ENCODE measurements around the gene ZYG11B.
"Not testable (repeated sequence)": the region's sequence is repeated elsewhere in the genome, so short reads cannot be mapped to it uniquely, and the experiment has no call there.

ZYG11B gene

GRCh38 chr1:52692697-52693096 lies 33.6 kb upstream of the ZYG11B start:
- no peaks in the 10 kb centered on the region for H3K27me3 ChIP-seq (replicated peaks; ENCODE audit: control insufficient read depth, insufficient read depth, low read length)
- no peak for TF ChIP-seq CTCF (IDR thresholded peaks at IDR 0.05; ENCODE audit: insufficient read depth, low read length, poor library complexity, severe bottlenecking)
- peaks cover 13% of the 10 kb centered on the region for H3K36me3 ChIP-seq (ENCODE audit: control insufficient read depth, insufficient read depth, low read length)
- no peak overlapping the region for H3K4me3 ChIP-seq (replicated peaks; ENCODE audit: low read depth, low read length)
- no peak for DNase-seq (ENCODE audit: extremely low read depth, insufficient read length)

DNA sequence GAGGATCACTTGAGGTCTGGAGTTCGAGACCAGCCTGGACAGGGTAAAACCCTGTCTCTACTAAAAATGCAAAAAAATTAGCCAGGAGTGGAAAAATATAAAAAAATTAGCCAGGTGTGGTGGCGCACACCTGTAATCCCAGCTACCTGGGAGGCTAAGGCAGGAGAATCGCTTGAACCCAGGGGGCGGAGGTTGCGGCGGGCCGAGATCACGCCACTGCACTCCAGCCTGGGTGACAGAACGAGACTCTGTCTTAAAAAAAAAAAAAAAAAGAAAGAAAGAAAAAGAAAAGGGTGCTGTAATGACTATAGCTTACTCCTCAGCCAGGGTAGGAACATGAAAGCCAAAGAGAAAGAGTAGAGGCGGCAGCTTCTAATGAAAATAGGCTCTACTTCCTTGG lies 32.9 kb upstream of the ZYG11B start:
- H3K4me3 ChIP-seq (replicated peaks; ENCODE audit: low read depth, low read length), result not testable (repeated sequence)

GRCh38 chr1:52693843-52694242 lies 32.4 kb upstream of the ZYG11B start:
- H3K27me3 ChIP-seq (replicated peaks; ENCODE audit: control insufficient read depth, insufficient read depth, low read length), result no peaks in the 10 kb centered on the region
- TF ChIP-seq CTCF (IDR thresholded peaks at IDR 0.05; ENCODE audit: insufficient read depth, low read length, poor library complexity, severe bottlenecking), result no peak
- DNase-seq (ENCODE audit: extremely low read depth, insufficient read length), result no peak

More for the DNA sequence above, 32.9 kb upstream of the ZYG11B start:
- not testable (repeated sequence) for H3K27me3 ChIP-seq (replicated peaks; ENCODE audit: control insufficient read depth, insufficient read depth, low read length); DNase-seq (ENCODE audit: extremely low read depth, insufficient read length)
- H3K36me3 ChIP-seq (ENCODE audit: control insufficient read depth, insufficient read depth, low read length), result peaks cover 11% of the 10 kb centered on the region

DNA sequence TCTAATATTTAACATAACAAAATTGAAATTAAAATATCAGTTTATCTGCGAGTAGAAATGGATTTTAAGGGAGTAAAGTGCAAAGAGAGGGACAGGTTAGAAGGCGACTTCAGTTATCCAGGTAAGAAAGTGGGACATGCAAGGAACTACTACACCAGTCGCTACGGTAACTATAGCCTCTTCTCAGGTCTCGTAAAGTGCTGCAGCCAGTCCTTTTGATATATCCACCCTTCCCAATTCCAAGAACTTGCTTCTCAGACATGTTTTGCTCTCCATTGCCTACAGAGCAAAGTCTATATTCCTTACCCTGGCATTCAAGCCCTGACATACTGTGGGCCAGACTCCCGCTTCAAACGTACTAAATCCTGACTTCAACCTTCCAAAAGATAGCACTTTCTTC lies 30.6 kb upstream of the ZYG11B start:
- Histone ChIP-seq H3K27me3 (replicated peaks; ENCODE audit: control insufficient read depth, insufficient read depth, low read length) (no peaks in the 10 kb centered on the region), H3K36me3 (ENCODE audit: control insufficient read depth, insufficient read depth, low read length) (peaks cover 9% of the 10 kb centered on the region), H3K4me3 (replicated peaks; ENCODE audit: low read depth, low read length) (no peak overlapping the region)
- TF ChIP-seq CTCF (IDR thresholded peaks at IDR 0.05; ENCODE audit: insufficient read depth, low read length, poor library complexity, severe bottlenecking), result no peak
- no peak for DNase-seq (ENCODE audit: extremely low read depth, insufficient read length)

More at GRCh38 chr1:52693843-52694242, 32.4 kb upstream of the ZYG11B start:
- peaks cover 11% of the 10 kb centered on the region for H3K36me3 ChIP-seq (ENCODE audit: control insufficient read depth, insufficient read depth, low read length)
- no peak overlapping the region for H3K4me3 ChIP-seq (replicated peaks; ENCODE audit: low read depth, low read length)

- DNase-seq (ENCODE audit: extremely low read depth, insufficient read length), result peak; percentile 87
- H3K4me3 ChIP-seq (replicated peaks; ENCODE audit: low read depth, low read length), result peak within 1 kb of the TSS; percentile 92
- peaks cover 3% of the 10 kb centered on the region for H3K36me3 ChIP-seq (ENCODE audit: control insufficient read depth, insufficient read depth, low read length)
- no peak for TF ChIP-seq CTCF (IDR thresholded peaks at IDR 0.05; ENCODE audit: insufficient read depth, low read length, poor library complexity, severe bottlenecking)
- H3K27me3 ChIP-seq (replicated peaks; ENCODE audit: control insufficient read depth, insufficient read depth, low read length), result no peaks in the 10 kb centered on the region
Measured at GRCh38 chr1:52697795-52698674, 28.2 kb upstream of the ZYG11B start, which contains the start of gene COA7. Gene COA7 (minus strand): TSS chr1:52698347. CDS start chr1:52698326, 21 bp downstream.

DNA sequence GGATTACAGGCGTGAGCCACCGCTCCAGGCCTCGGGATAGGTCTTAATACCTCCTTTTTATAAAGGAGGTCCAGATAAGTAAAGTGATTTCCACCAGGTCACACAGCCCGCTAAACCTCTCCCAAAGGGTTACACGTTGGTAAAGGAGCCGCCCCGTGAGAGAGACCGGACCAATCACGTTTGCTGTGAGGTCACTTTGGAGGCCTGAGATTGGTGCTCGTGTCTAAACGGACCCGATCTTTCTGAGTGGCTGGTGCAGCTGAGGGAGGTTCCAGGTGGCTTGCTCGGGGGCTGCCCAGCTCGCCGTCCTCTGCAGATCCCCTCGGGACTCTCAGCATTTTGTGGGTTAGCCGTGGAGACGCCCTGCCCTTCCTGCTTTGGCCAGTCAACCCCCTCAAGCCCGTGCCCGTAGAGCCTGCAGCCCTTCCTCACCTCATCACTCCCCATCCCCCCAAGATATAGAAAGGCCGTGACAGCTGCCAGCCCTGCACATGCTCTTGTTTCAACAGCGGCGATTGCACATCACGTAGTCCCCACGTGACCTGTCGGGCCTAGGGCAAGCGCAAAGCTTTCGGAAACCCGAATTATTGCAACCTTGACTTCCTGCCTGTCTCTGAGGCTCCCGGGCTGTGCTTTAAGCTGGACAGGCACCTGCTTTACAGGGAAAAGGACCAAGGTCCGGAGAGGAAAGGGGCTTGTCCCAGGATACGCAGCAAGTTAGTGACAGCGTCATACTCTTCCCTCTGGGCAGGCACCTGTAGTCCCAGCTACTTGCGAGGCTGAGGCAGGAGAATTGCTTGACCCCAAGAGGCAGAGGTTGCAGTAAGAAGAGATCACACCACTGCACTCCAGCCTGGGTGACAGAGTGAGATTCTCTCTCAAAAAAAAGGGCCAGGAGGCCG lies 23.1 kb upstream of the ZYG11B start:
- TF ChIP-seq CTCF (IDR thresholded peaks at IDR 0.05; ENCODE audit: insufficient read depth, low read length, poor library complexity, severe bottlenecking), result no peak
- H3K27me3 ChIP-seq (replicated peaks; ENCODE audit: control insufficient read depth, insufficient read depth, low read length), result no peaks in the 10 kb centered on the region
- H3K36me3 ChIP-seq (ENCODE audit: control insufficient read depth, insufficient read depth, low read length), result no peaks in the 10 kb centered on the region
- DNase-seq (ENCODE audit: extremely low read depth, insufficient read length), result peak; percentile 91
- H3K4me3 ChIP-seq (replicated peaks; ENCODE audit: low read depth, low read length), result peak overlapping the region; percentile 71

Measured in GM06990 (cell line).